ENCODE results near the gene FAM114A1.
"Not testable (repeated sequence)": the region's sequence is repeated elsewhere in the genome, so short reads cannot be mapped to it uniquely, and the experiment has no call there.

Gene FAM114A1

DNA sequence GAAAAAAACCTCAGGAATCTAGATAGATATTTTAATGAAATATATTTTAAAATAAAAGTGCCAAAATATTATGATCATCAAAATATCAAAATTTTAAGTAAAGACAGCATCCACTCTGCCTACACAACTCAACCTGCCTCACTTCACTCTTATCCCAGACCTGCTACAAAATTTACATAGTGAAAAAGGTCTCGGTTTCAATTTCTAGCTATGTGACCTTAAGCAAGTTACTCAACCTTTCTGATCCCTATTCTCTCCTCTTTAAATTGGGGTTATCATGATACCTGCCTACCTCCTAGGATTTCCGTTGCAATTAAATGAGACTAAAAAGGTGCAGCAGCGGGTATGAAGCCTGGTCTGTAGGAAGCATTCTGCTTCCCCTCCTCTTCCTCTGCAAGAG is 72.9 kb downstream of the FAM114A1 start:
- H3K4me1 ChIP-seq (ENCODE audit: control insufficient read depth, low read length): no peaks in the 10 kb centered on the region
- no peaks in the 10 kb centered on the region for H3F3A ChIP-seq (ENCODE audit: control insufficient read depth, insufficient read depth)
- H3K27ac ChIP-seq (ENCODE audit: low read depth, low read length): no peak overlapping the region
- H3K4me2 ChIP-seq (ENCODE audit: low read length): no peak overlapping the region
- no peaks in the 10 kb centered on the region for H3K79me2 ChIP-seq (ENCODE audit: control insufficient read depth, low read length)
- H3K9me2 ChIP-seq (replicated peaks; ENCODE audit: control insufficient read depth, low read length): no peaks in the 10 kb centered on the region
- no peaks in the 10 kb centered on the region for H3K36me3 ChIP-seq (ENCODE audit: control insufficient read depth, low read length)
- no peak overlapping the region for H3K4me3 ChIP-seq (ENCODE audit: low read length)
- no peaks in the 10 kb centered on the region for H3K27me3 ChIP-seq (ENCODE audit: control insufficient read depth, low read length)
- H3K9me3 ChIP-seq (ENCODE audit: control insufficient read depth, insufficient read depth, low read length): no peaks in the 10 kb centered on the region
- TF ChIP-seq EZH2phosphoT487 (IDR thresholded peaks at IDR 0.05; ENCODE audit: borderline replicate concordance, low read length): no peak
- TF ChIP-seq, protein P1, sequence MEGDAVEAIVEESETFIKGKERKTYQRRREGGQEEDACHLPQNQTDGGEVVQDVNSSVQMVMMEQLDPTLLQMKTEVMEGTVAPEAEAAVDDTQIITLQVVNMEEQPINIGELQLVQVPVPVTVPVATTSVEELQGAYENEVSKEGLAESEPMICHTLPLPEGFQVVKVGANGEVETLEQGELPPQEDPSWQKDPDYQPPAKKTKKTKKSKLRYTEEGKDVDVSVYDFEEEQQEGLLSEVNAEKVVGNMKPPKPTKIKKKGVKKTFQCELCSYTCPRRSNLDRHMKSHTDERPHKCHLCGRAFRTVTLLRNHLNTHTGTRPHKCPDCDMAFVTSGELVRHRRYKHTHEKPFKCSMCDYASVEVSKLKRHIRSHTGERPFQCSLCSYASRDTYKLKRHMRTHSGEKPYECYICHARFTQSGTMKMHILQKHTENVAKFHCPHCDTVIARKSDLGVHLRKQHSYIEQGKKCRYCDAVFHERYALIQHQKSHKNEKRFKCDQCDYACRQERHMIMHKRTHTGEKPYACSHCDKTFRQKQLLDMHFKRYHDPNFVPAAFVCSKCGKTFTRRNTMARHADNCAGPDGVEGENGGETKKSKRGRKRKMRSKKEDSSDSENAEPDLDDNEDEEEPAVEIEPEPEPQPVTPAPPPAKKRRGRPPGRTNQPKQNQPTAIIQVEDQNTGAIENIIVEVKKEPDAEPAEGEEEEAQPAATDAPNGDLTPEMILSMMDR (IDR thresholded peaks at IDR 0.05; ENCODE audit: low read depth, low read length, poor library complexity, severe bottlenecking): no peak
- no peaks in the 10 kb centered on the region for H4K20me1 ChIP-seq (ENCODE audit: control insufficient read depth, insufficient read depth, low read depth, low read length)

DNA sequence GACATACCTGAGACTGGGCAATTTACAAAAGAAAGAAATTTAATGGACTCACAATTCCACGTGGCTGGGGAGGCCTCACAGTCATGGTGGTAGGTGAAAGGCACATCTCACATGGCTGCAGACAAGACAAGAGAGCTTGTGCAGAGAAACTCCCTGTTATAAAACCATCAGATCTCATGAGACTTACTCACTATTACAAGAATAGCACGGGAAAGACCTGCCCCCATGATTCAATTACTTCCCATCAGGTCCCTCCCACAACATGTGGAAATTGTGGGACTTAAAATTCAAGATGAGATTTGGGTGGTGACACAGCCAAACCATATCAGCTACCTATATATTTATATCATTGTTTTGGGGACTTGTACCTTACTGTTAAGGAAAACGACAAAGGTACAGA is 74.3 kb downstream of the FAM114A1 start:
- not testable (repeated sequence) for H3K36me3 ChIP-seq (ENCODE audit: control insufficient read depth, low read length); H3K4me1 ChIP-seq (ENCODE audit: control insufficient read depth, low read length); H4K20me1 ChIP-seq (ENCODE audit: control insufficient read depth, insufficient read depth, low read depth, low read length); H3K4me2 ChIP-seq (ENCODE audit: low read length); H3K79me2 ChIP-seq (ENCODE audit: control insufficient read depth, low read length); H3K9me3 ChIP-seq (ENCODE audit: control insufficient read depth, insufficient read depth, low read length); H3F3A ChIP-seq (ENCODE audit: control insufficient read depth, insufficient read depth); H3K4me3 ChIP-seq (ENCODE audit: low read length); H3K27ac ChIP-seq (ENCODE audit: low read depth, low read length); H3K9me2 ChIP-seq (replicated peaks; ENCODE audit: control insufficient read depth, low read length); H3K27me3 ChIP-seq (ENCODE audit: control insufficient read depth, low read length)

- Histone ChIP-seq H3K4me2 (ENCODE audit: low read length) (no peak overlapping the region), H3K27ac (ENCODE audit: low read depth, low read length) (no peak overlapping the region), H3F3A (ENCODE audit: control insufficient read depth, insufficient read depth) (no peaks in the 10 kb centered on the region)
These were observed 75.7 kb downstream of the FAM114A1 start for GRCh38 chr4:38943343-38943742.

DNA sequence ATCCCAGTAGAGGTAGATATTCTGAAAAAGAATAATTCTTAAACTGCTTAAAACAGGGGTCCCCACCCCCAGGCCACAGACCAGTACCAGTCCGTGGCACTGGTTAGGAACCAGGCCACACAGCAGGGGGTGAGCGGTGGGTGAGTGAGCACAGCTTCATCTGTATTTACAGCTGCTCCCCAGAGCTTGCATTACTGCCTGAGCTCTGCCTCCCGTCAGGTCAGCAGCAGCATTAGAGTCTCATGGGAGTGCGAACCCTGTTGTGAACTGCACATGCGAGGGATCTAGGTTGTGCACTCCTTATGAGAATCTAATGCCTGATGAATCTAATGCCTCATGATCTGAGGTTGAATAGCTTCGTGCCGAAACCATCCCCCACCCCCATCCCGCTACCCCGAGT is 76.8 kb downstream of the FAM114A1 start:
- Histone ChIP-seq H3K27ac (ENCODE audit: low read depth, low read length) (no peak overlapping the region), H3K4me3 (ENCODE audit: low read length) (no peak overlapping the region), H3K4me2 (ENCODE audit: low read length) (no peak overlapping the region), H3F3A (ENCODE audit: control insufficient read depth, insufficient read depth) (no peaks in the 10 kb centered on the region), H3K27me3 (ENCODE audit: control insufficient read depth, low read length) (no peaks in the 10 kb centered on the region), H3K9me2 (replicated peaks; ENCODE audit: control insufficient read depth, low read length) (no peaks in the 10 kb centered on the region), H4K20me1 (ENCODE audit: control insufficient read depth, insufficient read depth, low read depth, low read length) (no peaks in the 10 kb centered on the region), H3K36me3 (ENCODE audit: control insufficient read depth, low read length) (no peaks in the 10 kb centered on the region), H3K9me3 (ENCODE audit: control insufficient read depth, insufficient read depth, low read length) (no peaks in the 10 kb centered on the region), H3K4me1 (ENCODE audit: control insufficient read depth, low read length) (no peaks in the 10 kb centered on the region), H3K79me2 (ENCODE audit: control insufficient read depth, low read length) (no peaks in the 10 kb centered on the region)
- TF ChIP-seq EZH2phosphoT487 (IDR thresholded peaks at IDR 0.05; ENCODE audit: borderline replicate concordance, low read length): no peak
- TF ChIP-seq, protein P1 (IDR thresholded peaks at IDR 0.05; ENCODE audit: low read depth, low read length, poor library complexity, severe bottlenecking): no peak

More at GRCh38 chr4:38943343-38943742, 75.7 kb downstream of the FAM114A1 start:
- Histone ChIP-seq H3K4me1 (ENCODE audit: control insufficient read depth, low read length) (no peaks in the 10 kb centered on the region), H3K27me3 (ENCODE audit: control insufficient read depth, low read length) (no peaks in the 10 kb centered on the region), H4K20me1 (ENCODE audit: control insufficient read depth, insufficient read depth, low read depth, low read length) (no peaks in the 10 kb centered on the region), H3K4me3 (ENCODE audit: low read length) (no peak overlapping the region), H3K36me3 (ENCODE audit: control insufficient read depth, low read length) (no peaks in the 10 kb centered on the region), H3K9me2 (replicated peaks; ENCODE audit: control insufficient read depth, low read length) (no peaks in the 10 kb centered on the region), H3K79me2 (ENCODE audit: control insufficient read depth, low read length) (no peaks in the 10 kb centered on the region), H3K9me3 (ENCODE audit: control insufficient read depth, insufficient read depth, low read length) (no peaks in the 10 kb centered on the region)
- TF ChIP-seq EZH2phosphoT487 (IDR thresholded peaks at IDR 0.05; ENCODE audit: borderline replicate concordance, low read length): no peak
- TF ChIP-seq, protein P1 (IDR thresholded peaks at IDR 0.05; ENCODE audit: low read depth, low read length, poor library complexity, severe bottlenecking): no peak

All from DOHH2 (cell line).